KMS-11 (cell line): ENCODE measurements around the gene SRRM2.

Experiments used
- H2AFZ ChIP-seq: fragments of 200-600 bp; sonication (generic); 2 replicates; pipeline ENCODE4 v1.6.1; 2016; ENCODE audit warnings: antibody characterized with exemption, mixed run types, low read depth
- H3K27ac ChIP-seq: fragments of 200-600 bp; sonication (generic); 2 replicates; pipeline ENCODE4 v1.6.1; 2016; ENCODE audit warnings: mild to moderate bottlenecking, mixed run types
- H3K27me3 ChIP-seq: fragments of 200-600 bp; sonication (generic); 2 replicates; pipeline ENCODE4 v1.6.1; 2017; ENCODE audit warnings: mild to moderate bottlenecking, low read depth, mixed run types, moderate library complexity; ENCODE audit not compliant: insufficient read depth
- H3K36me3 ChIP-seq: fragments of 200-600 bp; sonication (generic); 2 replicates; pipeline ENCODE4 v1.6.1; 2017; ENCODE audit warnings: mild to moderate bottlenecking, mixed run types; ENCODE audit not compliant: insufficient read depth
- H3K4me1 ChIP-seq: fragments of 200-600 bp; sonication (generic); 2 replicates; pipeline ENCODE4 v1.6.1; 2016; ENCODE audit warnings: mild to moderate bottlenecking, low read depth, mixed run types; ENCODE audit not compliant: poor library complexity, severe bottlenecking
- H3K4me2 ChIP-seq: fragments of 200-600 bp; sonication (generic); 2 replicates; pipeline ENCODE4 v1.7.0; 2016; ENCODE audit warnings: mild to moderate bottlenecking, mixed run types
- H3K4me3 ChIP-seq: fragments of 200-600 bp; sonication (generic); IDR thresholded peaks from 2 replicates; pipeline ENCODE4 v1.6.1; 2017; ENCODE audit warnings: low read depth, low read length, mixed read lengths; ENCODE audit not compliant: insufficient read depth
- H3K79me2 ChIP-seq: fragments of 200-600 bp; sonication (generic); 2 replicates; pipeline ENCODE4 v1.6.1; 2016; ENCODE audit warnings: low read depth, mixed run types; ENCODE audit not compliant: insufficient read depth
- H3K9ac ChIP-seq: fragments of 200-600 bp; sonication (generic); 2 replicates; pipeline ENCODE4 v1.6.1; 2016; ENCODE audit warnings: mild to moderate bottlenecking, mixed run types
- H4K20me1 ChIP-seq: fragments of 200-600 bp; sonication (generic); 2 replicates; pipeline ENCODE4 v1.6.1; 2016; ENCODE audit warnings: mild to moderate bottlenecking, mixed run types; ENCODE audit not compliant: insufficient read depth
- TF ChIP-seq, protein P1 (sequence below): fragments of 200-600 bp; sonication (generic); conservative IDR thresholded peaks from 2 replicates; pipeline ENCODE4 v1.6.1; 2017; ENCODE audit warnings: low read depth, mild to moderate bottlenecking, antibody characterized with exemption, low read length, moderate library complexity, mixed read lengths

SRRM2 gene

DNA sequence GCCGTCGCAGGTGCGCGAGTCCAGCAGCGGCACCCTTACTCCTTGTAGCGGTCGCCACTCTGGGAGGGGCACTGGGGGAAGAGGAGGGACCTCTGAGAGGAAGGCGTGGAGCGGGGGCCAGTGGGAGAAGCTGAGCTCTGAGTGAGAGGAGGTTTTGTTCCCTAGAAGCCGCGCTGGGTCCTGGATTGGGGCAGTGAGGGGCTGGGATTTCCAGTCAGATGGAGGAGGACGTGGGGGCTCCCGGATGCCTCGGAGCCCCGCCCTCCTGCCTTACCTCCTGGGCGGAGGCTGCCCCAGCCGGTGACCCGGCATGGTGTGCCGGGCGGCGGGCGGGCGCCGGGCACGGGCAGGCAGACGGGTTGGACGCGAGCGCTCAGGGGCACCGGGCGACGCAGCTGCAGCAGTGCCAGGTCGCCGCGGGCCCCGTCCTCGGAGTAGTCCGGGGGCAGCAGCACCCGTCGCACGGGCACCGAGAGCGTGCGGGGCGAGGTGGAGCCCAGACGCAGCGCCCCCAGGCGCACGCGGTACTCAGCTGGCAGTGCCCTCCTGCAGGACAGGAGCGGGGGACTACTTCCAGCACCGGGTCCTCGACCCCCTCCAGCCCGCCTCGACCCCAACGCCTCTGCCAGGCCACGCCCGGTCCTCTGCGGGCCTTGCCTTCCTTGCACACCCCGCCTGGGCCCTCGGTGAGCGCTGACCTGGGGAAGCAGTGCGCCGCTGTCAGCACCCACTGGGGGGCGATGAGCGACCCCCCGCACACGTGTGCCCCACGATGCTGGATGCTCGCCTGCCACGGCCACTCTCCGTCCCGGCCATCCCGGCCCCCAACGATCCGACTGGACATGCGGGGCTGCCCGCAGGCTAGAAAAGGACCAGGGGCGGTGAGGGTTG, 32.9 kb downstream of the SRRM2 start:
- Histone ChIP-seq H3K36me3 (no peaks in the 10 kb centered on the region), H3K9ac (no peak overlapping the region), H3K79me2 (no peaks in the 10 kb centered on the region), H3K4me2 (no peak overlapping the region), H3K4me1 (no peaks in the 10 kb centered on the region), H3K27ac (no peak overlapping the region), H3K27me3 (peaks cover 42% of the 10 kb centered on the region), H2AFZ (no peak overlapping the region), H3K4me3 (no peak overlapping the region), H4K20me1 (no peaks in the 10 kb centered on the region)
- TF ChIP-seq, protein P1, sequence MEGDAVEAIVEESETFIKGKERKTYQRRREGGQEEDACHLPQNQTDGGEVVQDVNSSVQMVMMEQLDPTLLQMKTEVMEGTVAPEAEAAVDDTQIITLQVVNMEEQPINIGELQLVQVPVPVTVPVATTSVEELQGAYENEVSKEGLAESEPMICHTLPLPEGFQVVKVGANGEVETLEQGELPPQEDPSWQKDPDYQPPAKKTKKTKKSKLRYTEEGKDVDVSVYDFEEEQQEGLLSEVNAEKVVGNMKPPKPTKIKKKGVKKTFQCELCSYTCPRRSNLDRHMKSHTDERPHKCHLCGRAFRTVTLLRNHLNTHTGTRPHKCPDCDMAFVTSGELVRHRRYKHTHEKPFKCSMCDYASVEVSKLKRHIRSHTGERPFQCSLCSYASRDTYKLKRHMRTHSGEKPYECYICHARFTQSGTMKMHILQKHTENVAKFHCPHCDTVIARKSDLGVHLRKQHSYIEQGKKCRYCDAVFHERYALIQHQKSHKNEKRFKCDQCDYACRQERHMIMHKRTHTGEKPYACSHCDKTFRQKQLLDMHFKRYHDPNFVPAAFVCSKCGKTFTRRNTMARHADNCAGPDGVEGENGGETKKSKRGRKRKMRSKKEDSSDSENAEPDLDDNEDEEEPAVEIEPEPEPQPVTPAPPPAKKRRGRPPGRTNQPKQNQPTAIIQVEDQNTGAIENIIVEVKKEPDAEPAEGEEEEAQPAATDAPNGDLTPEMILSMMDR = no peak

DNA sequence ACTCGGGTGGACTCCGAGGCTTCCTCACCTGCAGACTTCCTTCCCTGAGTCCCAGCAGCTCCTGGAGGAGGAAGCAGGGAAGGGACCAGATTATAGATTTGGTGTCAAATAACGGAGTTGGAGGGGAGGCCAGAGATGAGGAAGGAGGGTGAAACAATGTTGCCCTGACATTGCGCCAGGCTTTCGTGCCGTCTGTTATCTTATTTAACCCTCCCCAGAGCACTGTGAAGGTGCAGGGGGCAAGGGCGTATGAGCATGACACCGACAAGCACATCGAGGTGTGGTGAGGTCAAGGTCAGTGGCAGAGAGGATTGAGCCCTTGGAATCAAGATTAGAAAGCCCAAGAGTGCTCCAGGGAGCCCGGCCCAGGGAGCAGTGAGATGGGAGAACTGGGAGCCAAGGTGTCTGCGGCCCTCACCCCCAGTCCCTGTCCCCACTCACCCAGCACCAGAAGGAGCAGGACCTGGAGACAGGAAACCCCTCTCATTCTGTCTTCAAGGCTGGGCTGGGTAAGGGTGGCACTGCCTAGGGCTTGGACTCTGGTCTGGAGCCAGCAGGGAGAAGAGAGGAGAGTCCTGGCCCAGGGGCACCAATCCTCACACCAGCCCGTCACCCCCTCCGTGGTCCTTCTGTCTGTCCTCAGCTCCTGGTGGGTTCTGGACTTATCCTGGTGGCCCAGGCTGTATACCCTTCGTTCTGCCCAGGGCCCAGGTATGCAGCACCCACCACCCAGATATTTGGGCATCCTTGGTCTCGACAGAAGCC, 33.8 kb downstream of the SRRM2 start:
- Histone ChIP-seq H3K27me3 (peaks cover 51% of the 10 kb centered on the region), H3K4me1 (no peaks in the 10 kb centered on the region), H3K4me2 (no peak overlapping the region), H3K79me2 (no peaks in the 10 kb centered on the region), H2AFZ (no peak overlapping the region), H3K9ac (no peak overlapping the region), H3K4me3 (no peak overlapping the region), H4K20me1 (no peaks in the 10 kb centered on the region), H3K27ac (no peak overlapping the region), H3K36me3 (no peaks in the 10 kb centered on the region)
- TF ChIP-seq, protein P1 = no peak

DNA sequence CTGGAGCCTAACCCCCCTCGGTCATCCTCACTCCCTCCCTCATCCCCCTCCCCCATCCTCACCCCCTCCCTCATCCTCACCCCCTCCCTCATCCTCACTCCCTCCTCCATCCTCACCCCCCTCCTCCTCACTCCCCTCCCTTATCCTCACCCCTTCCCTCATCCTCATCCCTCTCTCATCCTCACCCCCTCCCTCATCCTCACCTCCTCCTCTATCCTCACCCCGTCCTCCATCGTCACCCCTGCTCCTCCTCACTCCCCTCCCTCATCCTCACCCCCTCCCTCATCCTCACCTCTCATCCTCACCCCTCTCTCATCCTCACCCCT, 34.4 kb downstream of the SRRM2 start:
- Histone ChIP-seq H3K27me3 (peaks cover 56% of the 10 kb centered on the region), H3K79me2 (no peaks in the 10 kb centered on the region), H3K27ac (no peak overlapping the region), H3K4me2 (no peak overlapping the region), H3K4me1 (no peaks in the 10 kb centered on the region), H3K9ac (no peak overlapping the region), H2AFZ (no peak overlapping the region), H4K20me1 (no peaks in the 10 kb centered on the region), H3K36me3 (no peaks in the 10 kb centered on the region), H3K4me3 (no peak overlapping the region)
- TF ChIP-seq, protein P1 = no peak

DNA sequence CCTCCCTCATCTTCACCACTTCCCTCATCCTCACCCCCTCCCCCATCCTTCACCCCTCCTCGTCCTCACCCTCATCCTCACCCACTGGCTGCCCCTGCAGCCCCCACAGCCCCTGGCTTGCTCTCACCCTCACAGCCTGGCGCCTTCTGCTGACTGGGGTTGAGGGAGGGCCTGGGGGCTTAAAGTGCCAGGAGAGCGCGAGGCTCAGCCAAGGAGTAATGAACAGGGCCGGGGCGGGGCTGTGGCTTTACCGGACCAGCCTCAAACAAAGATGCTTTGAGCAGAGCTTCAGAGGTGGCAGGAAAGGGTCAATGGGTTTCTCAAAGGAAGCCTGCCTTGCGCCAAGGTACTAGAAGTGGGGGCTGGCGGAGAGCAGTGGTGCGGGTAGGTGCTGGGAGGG, 35.0 kb downstream of the SRRM2 start, which contains the start of gene PRSS33:
TSS of gene PRSS33 (minus strand) at position 155 of the 400 bp plus-strand sequence. CDS start 1,013 bp downstream, outside the sequence.
- no peaks in the 10 kb centered on the region for H3K79me2 ChIP-seq
- no peaks in the 10 kb centered on the region for H4K20me1 ChIP-seq
- H3K27ac ChIP-seq = no peak within 1 kb of the TSS
- no peak within 1 kb of the TSS for H3K4me2 ChIP-seq
- no peaks in the 10 kb centered on the region for H3K4me1 ChIP-seq
- TF ChIP-seq, protein P1 = no peak
- H3K9ac ChIP-seq = no peak within 1 kb of the TSS
- H3K36me3 ChIP-seq = no peaks in the 10 kb centered on the region
- peaks cover 62% of the 10 kb centered on the region for H3K27me3 ChIP-seq
- H2AFZ ChIP-seq = no peak within 1 kb of the TSS
- H3K4me3 ChIP-seq = no peak within 1 kb of the TSS
